C4-2B (cell line): ENCODE measurements around the gene CLEC18A.
"Not testable (repeated sequence)": the region's sequence is repeated elsewhere in the genome, so short reads cannot be mapped to it uniquely, and the experiment has no call there.

Experiments used
- ZFX ChIP-seq: fragments of 450-650 bp; IDR thresholded peaks from 2 replicates; pipeline ENCODE4 v1.6.1; 2017
- TF ChIP-seq, protein P1 (sequence below): fragments of 450-650 bp; conservative IDR thresholded peaks from 2 replicates; pipeline ENCODE4 v1.5.1; 2017; ENCODE audit warnings: mild to moderate bottlenecking

DNA sequence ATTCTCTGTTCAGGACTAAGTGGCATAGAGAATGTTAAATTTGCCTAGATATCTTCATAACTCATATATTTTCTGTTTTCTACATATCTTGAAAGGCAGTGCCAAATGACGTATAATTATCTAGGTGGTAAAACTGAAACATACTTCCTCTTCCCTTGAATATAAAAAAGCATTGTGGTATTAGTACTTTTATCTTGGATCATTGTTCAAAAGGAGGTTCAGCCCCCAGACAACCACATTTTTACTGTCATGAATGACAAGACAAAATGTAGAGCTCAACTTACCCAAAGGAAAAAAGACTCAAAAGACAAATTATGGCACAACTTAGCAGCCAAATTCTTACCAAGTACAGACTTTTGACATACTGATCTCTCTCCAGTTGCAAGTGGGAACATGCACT, 34.1 kb downstream of the CLEC18A start:
- TF ChIP-seq, protein P1, sequence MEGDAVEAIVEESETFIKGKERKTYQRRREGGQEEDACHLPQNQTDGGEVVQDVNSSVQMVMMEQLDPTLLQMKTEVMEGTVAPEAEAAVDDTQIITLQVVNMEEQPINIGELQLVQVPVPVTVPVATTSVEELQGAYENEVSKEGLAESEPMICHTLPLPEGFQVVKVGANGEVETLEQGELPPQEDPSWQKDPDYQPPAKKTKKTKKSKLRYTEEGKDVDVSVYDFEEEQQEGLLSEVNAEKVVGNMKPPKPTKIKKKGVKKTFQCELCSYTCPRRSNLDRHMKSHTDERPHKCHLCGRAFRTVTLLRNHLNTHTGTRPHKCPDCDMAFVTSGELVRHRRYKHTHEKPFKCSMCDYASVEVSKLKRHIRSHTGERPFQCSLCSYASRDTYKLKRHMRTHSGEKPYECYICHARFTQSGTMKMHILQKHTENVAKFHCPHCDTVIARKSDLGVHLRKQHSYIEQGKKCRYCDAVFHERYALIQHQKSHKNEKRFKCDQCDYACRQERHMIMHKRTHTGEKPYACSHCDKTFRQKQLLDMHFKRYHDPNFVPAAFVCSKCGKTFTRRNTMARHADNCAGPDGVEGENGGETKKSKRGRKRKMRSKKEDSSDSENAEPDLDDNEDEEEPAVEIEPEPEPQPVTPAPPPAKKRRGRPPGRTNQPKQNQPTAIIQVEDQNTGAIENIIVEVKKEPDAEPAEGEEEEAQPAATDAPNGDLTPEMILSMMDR, result not testable (repeated sequence)
- TF ChIP-seq ZFX, result not testable (repeated sequence)
